HepG2 (cell line): ENCODE measurements around the gene SERP1. TPM values are rescaled to one million over a fixed set of nuclear protein-coding genes. Genes with fewer than 3 reads are reported as not detected.

ENCODE experiments used
- ARNT ChIP-seq: fragments of 450-650 bp; IDR thresholded peaks from 2 replicates; pipeline ENCODE4 v1.6.1; 2017
- CAMTA2 ChIP-seq: sonication (generic); formaldehyde crosslinking; IDR thresholded peaks from 2 replicates; pipeline ENCODE4 v1.4.0; 2020; ENCODE audit warnings: mild to moderate bottlenecking, missing genetic modification reagents, borderline replicate concordance
- FOXP4 ChIP-seq: sonication (generic); formaldehyde crosslinking; IDR thresholded peaks from 2 replicates; pipeline ENCODE4 v1.4.0; 2020; ENCODE audit warnings: missing genetic modification reagents
- HNF4A ChIP-seq: sonication (generic); formaldehyde crosslinking; IDR thresholded peaks from 2 replicates; pipeline ENCODE4 v1.4.0; 2020; ENCODE audit warnings: missing genetic modification reagents
- LCORL ChIP-seq, 2 experiments: fragments of 450-650 bp in 1 of 2; sonication (generic) in 1 of 2; formaldehyde crosslinking in 1 of 2; IDR thresholded peaks; 2 replicates each; pipeline versions ENCODE4 v1.5.0 to v1.6.1; 2017 to 2020; ENCODE audit warnings: antibody characterized with exemption in 1 of 2, missing genetic modification reagents in 1 of 2
- NFAT5 ChIP-seq: sonication (generic); formaldehyde crosslinking; IDR thresholded peaks from 2 replicates; pipeline ENCODE4 v1.4.0; 2020; ENCODE audit warnings: missing genetic modification reagents
- PHF21A ChIP-seq: sonication (generic); formaldehyde crosslinking; IDR thresholded peaks from 2 replicates; pipeline ENCODE4 v1.5.0; 2020; ENCODE audit warnings: mild to moderate bottlenecking, missing genetic modification reagents
- RBFOX2 ChIP-seq: fragments of 200-400 bp; formaldehyde crosslinking; IDR thresholded peaks from 2 replicates; pipeline ENCODE4 v1.6.1; 2017; ENCODE audit warnings: low read depth, mild to moderate bottlenecking, low read length
- ZBTB14 ChIP-seq: sonication (generic); formaldehyde crosslinking; IDR thresholded peaks from 2 replicates; pipeline ENCODE4 v1.4.0; 2020; ENCODE audit warnings: missing genetic modification reagents
- ZNF446 ChIP-seq: sonication (generic); formaldehyde crosslinking; IDR thresholded peaks from 2 replicates; pipeline ENCODE4 v1.5.0; 2020; ENCODE audit warnings: mild to moderate bottlenecking, missing genetic modification reagents
- ZNF674 ChIP-seq: sonication (generic); formaldehyde crosslinking; IDR thresholded peaks from 2 replicates; pipeline ENCODE4 v1.5.0; 2020; ENCODE audit warnings: low read depth, mild to moderate bottlenecking, missing genetic modification reagents
- ZNF709 ChIP-seq: sonication (generic); formaldehyde crosslinking; IDR thresholded peaks from 2 replicates; pipeline ENCODE4 v1.5.0; 2020; ENCODE audit warnings: mild to moderate bottlenecking, missing genetic modification reagents
- ZNF841 ChIP-seq: sonication (generic); formaldehyde crosslinking; IDR thresholded peaks from 2 replicates; pipeline ENCODE4 v1.8.1; 2023; ENCODE audit warnings: missing genetic modification reagents, borderline replicate concordance
- polyA plus RNA-seq, 8 experiments: library from polyadenylated mRNA; depleted of rRNA in 3 of 8; stranded (reverse) in 7 of 8; unstranded in 1 of 8; fragments of >200 nt; fragmentation: Illumina TruSeq in 4 of 8; extraction: Trizol in 4 of 8; gene quantifications; 2 replicates each; pipeline versions ENCODE4 v1.2.1 to v1.2.3, GENCODE V29; 2011 to 2016; ENCODE audit warnings: low read depth in 4 of 8, missing spikeins in 1 of 8, mixed read lengths in 1 of 8; ENCODE audit not compliant: insufficient read depth in 1 of 8
- total RNA-seq, 5 experiments: library from RNA; depleted of rRNA; stranded (reverse); fragments of >200 nt; fragmentation: Illumina TruSeq; extraction: Trizol; gene quantifications; 2 replicates each; pipeline ENCODE4 v1.2.3, GENCODE V29; 2016; ENCODE audit warnings: low read depth in 1 of 5
- TF ChIP-seq, protein P1 (sequence below): sonication (generic); formaldehyde crosslinking; IDR thresholded peaks from 2 replicates; pipeline ENCODE4 v1.8.0; 2022; ENCODE audit warnings: mild to moderate bottlenecking, missing genetic modification reagents, moderate library complexity
- TF ChIP-seq, protein P2 (sequence below): sonication (generic); formaldehyde crosslinking; IDR thresholded peaks from 2 replicates; pipeline ENCODE4 v1.9.0; 2021; ENCODE audit warnings: missing genetic modification reagents, mild to moderate bottlenecking, borderline replicate concordance

The SERP1 gene
- total and polyA plus RNA-seq, 2 of the 13 experiments (the other 11 are each of a cell fraction or from before 2014, with no cell fraction given), result 61.2 to 95.0 TPM

- TF ChIP-seq ZNF446 (CRISPR knock-in tag) (peak; percentile 53; the same call in 1 of the 2 replicates), ZNF674 (CRISPR knock-in tag) (peak; percentile 96; the same call in 1 of the 2 replicates), RBFOX2 (peak; percentile 98), LCORL (IDR thresholded peaks at IDR 0.05) (no peak), LCORL (CRISPR knock-in tag; IDR thresholded peaks at IDR 0.05) (peak; percentile 65; the same call in 1 of the 2 replicates), NFAT5 (peak; percentile 32; the same call in 1 of the 2 replicates), ZNF709 (CRISPR knock-in tag) (peak; percentile 85), PHF21A (CRISPR knock-in tag) (0 out of 2 replicates have a peak, but pooled peaks have one; percentile 70), CAMTA2 (CRISPR knock-in tag) (0 out of 2 replicates have a peak, but pooled peaks have one; percentile 73), ARNT (no peak), HNF4A (CRISPR knock-in tag) (no peak; the same call in none of the 2 replicates), ZNF841 (CRISPR knock-in tag) (no peak), ZBTB14 (CRISPR knock-in tag) (no peak), FOXP4 (CRISPR knock-in tag) (0 out of 2 replicates have a peak, but pooled peaks have one; percentile 25)
- TF ChIP-seq, protein P1, sequence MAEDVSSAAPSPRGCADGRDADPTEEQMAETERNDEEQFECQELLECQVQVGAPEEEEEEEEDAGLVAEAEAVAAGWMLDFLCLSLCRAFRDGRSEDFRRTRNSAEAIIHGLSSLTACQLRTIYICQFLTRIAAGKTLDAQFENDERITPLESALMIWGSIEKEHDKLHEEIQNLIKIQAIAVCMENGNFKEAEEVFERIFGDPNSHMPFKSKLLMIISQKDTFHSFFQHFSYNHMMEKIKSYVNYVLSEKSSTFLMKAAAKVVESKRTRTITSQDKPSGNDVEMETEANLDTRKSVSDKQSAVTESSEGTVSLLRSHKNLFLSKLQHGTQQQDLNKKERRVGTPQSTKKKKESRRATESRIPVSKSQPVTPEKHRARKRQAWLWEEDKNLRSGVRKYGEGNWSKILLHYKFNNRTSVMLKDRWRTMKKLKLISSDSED (CRISPR knock-in tag), result no peak
- TF ChIP-seq, protein P2, sequence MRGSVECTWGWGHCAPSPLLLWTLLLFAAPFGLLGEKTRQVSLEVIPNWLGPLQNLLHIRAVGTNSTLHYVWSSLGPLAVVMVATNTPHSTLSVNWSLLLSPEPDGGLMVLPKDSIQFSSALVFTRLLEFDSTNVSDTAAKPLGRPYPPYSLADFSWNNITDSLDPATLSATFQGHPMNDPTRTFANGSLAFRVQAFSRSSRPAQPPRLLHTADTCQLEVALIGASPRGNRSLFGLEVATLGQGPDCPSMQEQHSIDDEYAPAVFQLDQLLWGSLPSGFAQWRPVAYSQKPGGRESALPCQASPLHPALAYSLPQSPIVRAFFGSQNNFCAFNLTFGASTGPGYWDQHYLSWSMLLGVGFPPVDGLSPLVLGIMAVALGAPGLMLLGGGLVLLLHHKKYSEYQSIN (CRISPR knock-in tag), result no peak
These were observed at the start of gene SERP1, which contains the start of gene EIF2A (continued) for GRCh38 chr3:150546226-150547044.
